OCI-LY7 (cell line): ENCODE measurements around the gene IRGC.

ENCODE experiments used
- EZH2phosphoT487 ChIP-seq: fragments of 200-600 bp; sonication (generic); IDR thresholded peaks from 2 replicates; pipeline ENCODE4 v1.6.1; 2018; ENCODE audit warnings: low read depth, borderline replicate concordance, mild to moderate bottlenecking, mixed run types, antibody characterized with exemption, low read length, moderate library complexity, mixed read lengths
- TF ChIP-seq, protein P1 (sequence below): fragments of 200-600 bp; sonication (generic); conservative IDR thresholded peaks from 2 replicates; pipeline ENCODE4 v1.5.1; 2014; ENCODE audit warnings: mild to moderate bottlenecking, antibody characterized with exemption, low read length, moderate library complexity, mixed read lengths

DNA sequence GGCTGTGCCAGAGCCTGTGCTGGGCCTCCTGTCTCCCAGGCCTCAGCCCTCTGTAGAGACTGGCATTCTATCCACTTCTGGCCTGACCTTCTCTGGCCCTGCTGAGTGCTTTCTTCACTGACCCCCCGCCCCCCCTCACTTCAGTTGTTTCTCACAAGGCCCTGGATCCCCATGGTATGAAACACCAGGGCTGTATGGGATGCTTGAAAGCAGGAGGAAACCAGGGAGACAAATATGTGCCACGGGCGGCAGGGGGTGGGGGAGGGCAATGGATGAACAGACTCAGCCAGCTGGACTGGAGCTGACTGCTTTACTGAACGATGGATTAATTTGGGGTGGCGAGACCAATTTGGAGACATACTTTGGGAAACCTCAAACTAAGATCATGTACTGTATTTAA lies 14.0 kb downstream of the IRGC start:
- TF ChIP-seq, protein P1, sequence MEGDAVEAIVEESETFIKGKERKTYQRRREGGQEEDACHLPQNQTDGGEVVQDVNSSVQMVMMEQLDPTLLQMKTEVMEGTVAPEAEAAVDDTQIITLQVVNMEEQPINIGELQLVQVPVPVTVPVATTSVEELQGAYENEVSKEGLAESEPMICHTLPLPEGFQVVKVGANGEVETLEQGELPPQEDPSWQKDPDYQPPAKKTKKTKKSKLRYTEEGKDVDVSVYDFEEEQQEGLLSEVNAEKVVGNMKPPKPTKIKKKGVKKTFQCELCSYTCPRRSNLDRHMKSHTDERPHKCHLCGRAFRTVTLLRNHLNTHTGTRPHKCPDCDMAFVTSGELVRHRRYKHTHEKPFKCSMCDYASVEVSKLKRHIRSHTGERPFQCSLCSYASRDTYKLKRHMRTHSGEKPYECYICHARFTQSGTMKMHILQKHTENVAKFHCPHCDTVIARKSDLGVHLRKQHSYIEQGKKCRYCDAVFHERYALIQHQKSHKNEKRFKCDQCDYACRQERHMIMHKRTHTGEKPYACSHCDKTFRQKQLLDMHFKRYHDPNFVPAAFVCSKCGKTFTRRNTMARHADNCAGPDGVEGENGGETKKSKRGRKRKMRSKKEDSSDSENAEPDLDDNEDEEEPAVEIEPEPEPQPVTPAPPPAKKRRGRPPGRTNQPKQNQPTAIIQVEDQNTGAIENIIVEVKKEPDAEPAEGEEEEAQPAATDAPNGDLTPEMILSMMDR, result no peak
- TF ChIP-seq EZH2phosphoT487, result no peak
